HG03095 (cell line): Measurements from ENCODE around the gene UNCX.
"Not testable (repeated sequence)": the region's sequence is repeated elsewhere in the genome, so short reads cannot be mapped to it uniquely, and the experiment has no call there.

Experiments used
- ATAC-seq: cut with Tn5 transposase; IDR thresholded peaks from one replicate; pipeline ENCODE4 v1.9.1; 2021; ENCODE audit warnings: moderate library complexity; ENCODE audit not compliant: unreplicated experiment

Gene UNCX

GRCh38 chr7:1232623-1233332 is at the start of gene UNCX:
Gene UNCX, plus strand, starts transcription at chr7:1232872. Its CDS starts 146 bp downstream, at chr7:1233018.
- no peak for ATAC-seq

GRCh38 chr7:1187127-1187526 is 45.5 kb upstream of the UNCX start:
- no peak for ATAC-seq

GRCh38 chr7:1188720-1189294 is 43.9 kb upstream of the UNCX start:
- no peak for ATAC-seq

GRCh38 chr7:1189986-1190772 is 42.5 kb upstream of the UNCX start:
- ATAC-seq: no peak

GRCh38 chr7:1192171-1192676 is 40.4 kb upstream of the UNCX start:
- no peak for ATAC-seq

- no peak for ATAC-seq
These were observed 38.9 kb upstream of the UNCX start for GRCh38 chr7:1193593-1194424.

- ATAC-seq: not testable (repeated sequence)
These were observed 36.2 kb upstream of the UNCX start for GRCh38 chr7:1196441-1196840.

GRCh38 chr7:1196950-1197349 is 35.7 kb upstream of the UNCX start:
- no peak for ATAC-seq

- no peak for ATAC-seq
These were observed 34.6 kb upstream of the UNCX start for GRCh38 chr7:1197997-1198625.

GRCh38 chr7:1200045-1200444 is 32.6 kb upstream of the UNCX start:
- ATAC-seq: no peak

- ATAC-seq: no peak
These were observed 30.8 kb upstream of the UNCX start for GRCh38 chr7:1201916-1202315.

- ATAC-seq: not testable (repeated sequence)
These were observed 29.8 kb upstream of the UNCX start for GRCh38 chr7:1202914-1203313.

GRCh38 chr7:1204460-1205140 is 28.1 kb upstream of the UNCX start:
- ATAC-seq: no peak

GRCh38 chr7:1205742-1206141 is 26.9 kb upstream of the UNCX start:
- not testable (repeated sequence) for ATAC-seq

- ATAC-seq: no peak
These were observed 23.6 kb upstream of the UNCX start for GRCh38 chr7:1209097-1209496.

GRCh38 chr7:1210321-1210978 is 22.2 kb upstream of the UNCX start:
- no peak for ATAC-seq

GRCh38 chr7:1210979-1211608 is 21.6 kb upstream of the UNCX start:
- no peak for ATAC-seq

- no peak for ATAC-seq
These were observed 21.1 kb upstream of the UNCX start for GRCh38 chr7:1211611-1212010.

GRCh38 chr7:1212025-1212424 is 20.6 kb upstream of the UNCX start:
- not testable (repeated sequence) for ATAC-seq
